HG03442 (cell line): ENCODE results near the gene FFAR4.
"Not testable (repeated sequence)": the region's sequence is repeated elsewhere in the genome, so short reads cannot be mapped to it uniquely, and the experiment has no call there.

Experiments
- ATAC-seq: cut with Tn5 transposase; IDR thresholded peaks from one replicate; pipeline ENCODE4 v1.9.1; 2021; ENCODE audit warnings: mild to moderate bottlenecking, moderate library complexity; ENCODE audit not compliant: unreplicated experiment

The FFAR4 gene

DNA sequence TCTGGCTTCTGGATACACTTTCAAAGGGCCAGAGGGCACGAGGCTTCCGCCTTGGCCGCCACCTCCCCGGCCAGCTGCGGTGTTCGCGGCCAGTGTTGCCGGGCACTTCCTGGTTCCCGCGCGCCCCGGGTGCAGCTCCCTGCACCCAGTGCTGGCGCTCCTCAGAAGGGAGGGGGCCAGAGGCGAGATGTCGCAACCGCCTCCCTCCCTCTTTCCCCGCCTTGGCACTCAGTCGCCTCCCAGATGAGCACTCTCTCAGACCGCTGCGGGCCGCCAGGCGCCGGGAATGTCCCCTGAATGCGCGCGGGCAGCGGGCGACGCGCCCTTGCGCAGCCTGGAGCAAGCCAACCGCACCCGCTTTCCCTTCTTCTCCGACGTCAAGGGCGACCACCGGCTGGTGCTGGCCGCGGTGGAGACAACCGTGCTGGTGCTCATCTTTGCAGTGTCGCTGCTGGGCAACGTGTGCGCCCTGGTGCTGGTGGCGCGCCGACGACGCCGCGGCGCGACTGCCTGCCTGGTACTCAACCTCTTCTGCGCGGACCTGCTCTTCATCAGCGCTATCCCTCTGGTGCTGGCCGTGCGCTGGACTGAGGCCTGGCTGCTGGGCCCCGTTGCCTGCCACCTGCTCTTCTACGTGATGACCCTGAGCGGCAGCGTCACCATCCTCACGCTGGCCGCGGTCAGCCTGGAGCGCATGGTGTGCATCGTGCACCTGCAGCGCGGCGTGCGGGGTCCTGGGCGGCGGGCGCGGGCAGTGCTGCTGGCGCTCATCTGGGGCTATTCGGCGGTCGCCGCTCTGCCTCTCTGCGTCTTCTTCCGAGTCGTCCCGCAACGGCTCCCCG lies at the start of gene FFAR4:
FFAR4 (plus strand) TSS at position 231 of the 842 bp plus-strand sequence; CDS start at position 287, 56 bp downstream.
- ATAC-seq: no peak

GRCh38 chr10:93518531-93518930 lies 47.9 kb upstream of the FFAR4 start:
- no peak for ATAC-seq

GRCh38 chr10:93535293-93535692 lies 31.2 kb upstream of the FFAR4 start:
- ATAC-seq: no peak

- not testable (repeated sequence) for ATAC-seq
These were observed 25.6 kb upstream of the FFAR4 start for GRCh38 chr10:93540871-93541270.

- ATAC-seq: peak; percentile 43
These were observed 24.8 kb upstream of the FFAR4 start for GRCh38 chr10:93541402-93542357.

DNA sequence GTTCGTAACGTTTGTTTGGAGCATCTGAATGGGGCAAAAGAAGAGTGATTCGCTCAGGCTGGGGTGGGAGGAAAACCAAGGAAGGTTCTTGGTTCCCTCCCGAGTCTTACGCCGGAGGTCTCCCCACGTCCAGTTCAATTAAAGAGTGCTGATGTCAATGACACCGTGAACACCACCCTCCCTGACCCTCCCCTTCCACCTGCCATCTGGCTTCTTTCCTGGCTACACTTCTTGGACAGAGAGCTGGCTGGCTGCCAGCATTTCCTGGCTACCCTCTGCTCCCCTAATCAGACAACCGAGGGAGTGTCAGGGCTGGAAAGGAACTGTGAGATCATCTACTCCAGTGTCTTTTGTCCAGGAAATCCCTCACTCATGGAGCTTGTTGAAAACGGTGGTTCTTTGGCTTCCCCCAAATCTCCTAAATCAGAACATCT lies 24.1 kb upstream of the FFAR4 start:
- ATAC-seq: no peak

- ATAC-seq: not testable (repeated sequence)
These were observed 19.5 kb upstream of the FFAR4 start for GRCh38 chr10:93546995-93547394.

DNA sequence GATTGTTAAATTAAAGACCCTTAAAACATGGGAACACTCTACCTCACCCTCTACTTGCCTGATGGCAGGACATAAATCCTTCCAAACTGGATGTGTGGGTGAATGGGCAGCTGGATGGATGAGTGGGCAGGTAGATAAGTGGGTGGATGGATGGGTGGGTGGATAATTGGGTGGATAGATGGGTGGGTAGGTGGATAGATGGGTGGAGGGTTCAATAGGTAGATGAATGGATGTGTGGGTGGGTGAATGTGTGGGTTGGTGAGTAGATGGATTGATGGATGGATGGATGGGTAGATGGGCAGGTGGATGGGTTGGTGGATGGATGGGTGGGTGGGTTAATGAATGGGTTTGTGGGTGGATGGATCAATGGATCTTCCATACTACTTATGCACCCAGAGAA lies 18.9 kb upstream of the FFAR4 start:
- ATAC-seq: no peak

DNA sequence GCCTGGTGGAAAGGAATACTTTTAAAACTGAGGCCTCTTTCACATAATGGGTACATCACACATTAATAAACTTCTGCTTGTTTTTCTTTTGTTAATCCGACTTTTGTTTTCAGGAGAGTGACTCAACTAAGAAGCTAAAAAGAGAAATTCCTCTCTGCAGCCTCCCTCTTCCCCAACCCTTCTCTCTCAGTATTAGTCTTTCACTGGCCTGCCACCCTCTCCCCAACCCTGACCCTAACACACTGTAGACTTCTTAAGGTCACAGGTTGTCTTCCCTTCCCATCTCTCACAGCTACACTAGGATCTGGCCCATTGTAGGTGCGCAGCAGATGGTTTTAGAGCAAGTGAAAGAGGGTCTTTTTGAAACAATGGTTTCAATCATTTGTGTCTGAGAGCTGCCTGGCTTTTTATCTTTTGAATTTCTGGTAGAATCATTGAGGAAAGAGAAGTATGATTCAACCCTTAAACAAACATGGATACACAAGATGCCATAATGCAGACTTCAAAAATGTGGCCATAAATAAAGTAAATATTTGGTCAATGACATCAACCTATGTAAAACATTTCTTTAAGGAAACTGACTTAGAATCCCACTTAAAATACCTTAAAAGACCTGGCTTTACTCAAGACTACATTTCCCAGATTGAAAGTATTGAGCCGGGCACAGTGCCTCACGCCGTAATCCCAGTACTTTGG lies 17.9 kb upstream of the FFAR4 start:
- ATAC-seq: no peak

- no peak for ATAC-seq
These were observed 15.9 kb upstream of the FFAR4 start for GRCh38 chr10:93550606-93551005.

DNA sequence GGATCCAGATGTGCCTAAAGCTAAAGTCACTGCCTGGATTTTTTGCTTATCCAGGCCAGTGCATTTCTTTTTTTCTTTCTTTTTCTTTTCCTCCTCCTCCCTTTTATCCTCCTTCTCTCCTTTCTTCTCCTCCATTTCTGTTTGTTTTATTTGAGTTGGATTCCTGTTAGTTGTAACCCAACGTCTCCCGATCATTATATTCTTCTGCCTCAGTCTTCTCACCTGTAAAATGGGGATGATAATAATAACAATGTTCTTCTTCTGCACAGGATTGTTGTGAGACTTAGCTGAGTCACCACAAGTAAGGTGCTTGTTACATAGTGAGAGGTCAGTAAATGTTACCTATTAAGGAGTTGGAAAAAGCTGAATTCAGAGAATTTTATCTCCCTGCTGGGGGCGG lies 13.7 kb upstream of the FFAR4 start:
- no peak for ATAC-seq

DNA sequence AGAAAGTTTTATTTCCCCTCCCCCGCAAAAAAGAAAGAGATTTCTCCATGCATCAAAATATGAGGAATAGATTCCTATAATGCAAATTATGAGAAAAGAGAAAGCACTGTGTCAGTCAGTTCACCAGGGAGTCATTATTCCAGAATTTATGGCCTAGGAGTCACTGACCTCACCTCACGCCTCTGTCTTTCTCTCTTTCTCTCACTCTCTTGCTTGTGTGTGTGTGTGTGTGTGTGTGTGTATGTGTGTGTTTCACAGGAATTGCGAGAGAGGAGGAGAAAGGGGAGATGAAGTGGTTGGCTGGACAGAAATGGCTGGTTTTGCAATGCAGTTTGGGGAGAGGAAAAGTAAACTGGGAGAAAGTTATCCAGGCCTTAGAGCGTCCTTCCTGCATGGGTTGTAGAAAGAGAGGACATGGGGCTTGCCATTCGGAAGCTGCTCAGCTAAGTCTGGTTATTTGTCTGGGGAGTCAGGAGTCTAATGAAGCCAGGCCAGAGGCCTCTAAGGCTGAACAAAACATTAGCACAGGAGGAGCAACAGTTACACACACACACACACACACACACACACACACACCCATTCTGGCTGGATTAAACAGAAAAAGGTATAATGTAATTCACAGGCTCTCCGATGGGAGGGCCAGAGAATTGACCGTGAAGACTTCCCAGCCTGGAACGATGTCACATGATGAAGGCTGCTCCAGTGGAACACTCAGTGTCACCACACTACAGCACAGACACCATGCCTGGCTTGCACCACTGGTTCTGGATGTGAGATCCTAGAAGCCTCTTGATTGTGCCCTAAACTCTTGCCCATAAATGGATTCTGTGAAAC lies 12.8 kb upstream of the FFAR4 start:
- ATAC-seq: no peak

DNA sequence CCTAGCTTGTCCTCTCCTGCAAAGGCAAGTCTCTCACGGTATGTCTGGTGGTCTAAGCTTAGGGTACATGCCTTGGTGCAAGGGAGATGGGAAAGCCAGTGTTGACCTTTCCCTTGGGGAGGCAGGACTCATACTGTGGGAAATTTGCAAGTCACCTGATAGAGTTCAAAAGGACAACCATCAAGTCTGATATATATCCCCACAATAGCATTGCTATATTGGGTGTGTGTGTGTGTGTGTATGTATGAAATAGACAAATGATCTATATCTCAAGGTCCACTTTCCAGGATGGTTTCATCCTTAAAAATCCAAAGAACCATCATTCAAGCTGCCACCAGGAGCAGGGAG lies 12.2 kb upstream of the FFAR4 start:
- ATAC-seq: no peak

- ATAC-seq: peak; percentile 67
These were observed 11.6 kb upstream of the FFAR4 start for GRCh38 chr10:93554760-93555432.

DNA sequence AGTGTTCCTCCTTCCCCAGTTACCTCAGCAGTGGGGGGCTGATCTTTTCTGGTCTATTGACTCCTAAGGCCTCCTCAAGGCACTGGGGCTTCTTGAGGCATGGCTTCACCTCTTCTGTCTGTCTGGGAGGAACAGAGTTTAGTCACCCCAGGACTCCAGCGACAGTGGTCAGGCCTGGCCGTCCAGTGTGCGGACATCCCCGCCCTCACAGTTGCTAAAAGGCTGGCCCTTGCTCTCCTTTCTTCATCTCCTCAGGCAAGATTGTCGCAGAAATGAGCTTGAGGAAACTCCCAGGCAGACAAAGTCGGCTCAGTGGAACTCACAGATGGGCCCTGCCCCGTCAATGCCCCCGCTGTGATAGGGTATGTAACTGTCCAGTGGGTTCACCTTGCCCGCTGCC lies 7.0 kb upstream of the FFAR4 start:
- ATAC-seq: no peak

DNA sequence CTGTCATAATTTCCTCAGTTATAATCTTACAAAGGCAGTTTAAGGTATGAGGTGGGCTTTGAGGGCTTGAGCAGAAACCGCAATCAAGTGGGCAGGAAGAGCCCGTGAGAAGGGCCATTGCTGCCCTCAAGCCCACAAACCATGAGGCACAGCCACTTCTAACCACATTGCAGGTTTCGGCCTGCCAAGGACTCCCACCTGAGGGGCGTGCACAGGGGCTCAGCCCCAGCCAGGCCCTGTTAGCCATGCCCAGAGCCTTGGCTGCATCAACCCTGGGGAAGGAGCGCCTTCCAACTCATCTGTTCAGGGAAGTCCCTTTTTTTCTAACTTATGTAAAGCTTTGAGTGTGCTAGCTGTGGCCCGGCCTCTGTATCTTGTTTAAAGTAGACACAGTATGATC lies 5.9 kb upstream of the FFAR4 start:
- ATAC-seq: no peak

GRCh38 chr10:93565446-93565845 lies 1.0 kb upstream of the FFAR4 start:
- no peak for ATAC-seq

GRCh38 chr10:93567277-93568104 lies 1.0 kb downstream of the FFAR4 start:
- no peak for ATAC-seq

- no peak for ATAC-seq
These were observed 1.6 kb downstream of the FFAR4 start for GRCh38 chr10:93568105-93568390.
